HG03575 (cell line): ENCODE data around the gene NODAL.

Experiments
- ATAC-seq: cut with Tn5 transposase; IDR thresholded peaks from one replicate; pipeline ENCODE4 v1.9.1; 2021; ENCODE audit not compliant: unreplicated experiment, insufficient number of reproducible peaks, low FRiP score; ENCODE audit errors: extremely low read depth

NODAL gene

DNA sequence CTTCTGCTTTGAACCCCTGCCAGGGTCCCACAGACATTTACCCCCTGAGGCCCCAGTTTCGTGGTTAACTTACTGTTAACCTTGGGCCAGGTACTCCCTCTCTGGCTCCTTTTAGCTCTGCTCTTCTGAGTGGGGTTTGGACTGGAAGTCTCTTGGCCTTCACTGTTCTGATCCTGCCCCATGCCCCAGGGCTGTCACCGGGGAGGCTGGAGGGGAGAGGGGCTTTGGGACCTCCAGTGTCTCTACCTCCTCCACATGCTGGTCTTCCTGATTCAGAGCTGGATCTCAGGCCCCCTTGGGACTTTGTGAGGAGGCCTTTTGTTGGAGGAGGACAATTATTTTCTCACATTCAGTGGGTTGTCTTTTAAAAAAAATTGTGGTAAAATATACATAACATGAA is 24.4 kb upstream of the NODAL start:
- no peak for ATAC-seq

- no peak for ATAC-seq
Observed at GRCh38 chr10:70465278-70465677, 23.8 kb upstream of the NODAL start.

DNA sequence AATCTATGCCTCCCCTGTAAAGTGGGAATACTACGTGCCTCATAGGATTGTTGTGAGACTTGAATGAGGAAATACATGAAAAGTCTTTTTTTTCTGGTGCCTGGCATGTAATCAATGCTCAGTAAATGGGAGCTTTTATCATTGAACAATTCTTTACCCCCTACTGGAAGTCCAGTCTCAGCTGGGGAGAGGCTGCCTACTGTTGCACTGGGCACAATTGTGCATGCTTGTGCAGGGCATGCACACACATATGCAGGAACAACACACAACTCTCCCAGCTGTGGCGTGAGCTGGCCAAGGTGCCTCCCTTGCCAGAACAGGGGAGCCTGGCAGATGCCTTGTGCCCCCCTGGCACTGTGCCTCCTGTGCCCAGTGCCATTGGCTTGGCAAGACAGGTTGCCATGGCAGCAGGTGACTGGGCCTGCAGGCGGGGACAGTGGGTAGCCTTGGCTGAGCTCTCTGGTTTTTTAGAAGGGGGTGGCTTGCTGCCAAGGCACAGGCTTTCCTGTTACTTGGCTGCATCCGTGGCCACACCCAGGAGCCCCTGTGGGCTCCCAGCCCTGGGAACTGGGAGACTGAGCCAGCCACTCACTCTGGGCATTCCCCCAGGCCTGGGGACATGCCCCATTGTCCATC is 21.0 kb upstream of the NODAL start:
- no peak for ATAC-seq

DNA sequence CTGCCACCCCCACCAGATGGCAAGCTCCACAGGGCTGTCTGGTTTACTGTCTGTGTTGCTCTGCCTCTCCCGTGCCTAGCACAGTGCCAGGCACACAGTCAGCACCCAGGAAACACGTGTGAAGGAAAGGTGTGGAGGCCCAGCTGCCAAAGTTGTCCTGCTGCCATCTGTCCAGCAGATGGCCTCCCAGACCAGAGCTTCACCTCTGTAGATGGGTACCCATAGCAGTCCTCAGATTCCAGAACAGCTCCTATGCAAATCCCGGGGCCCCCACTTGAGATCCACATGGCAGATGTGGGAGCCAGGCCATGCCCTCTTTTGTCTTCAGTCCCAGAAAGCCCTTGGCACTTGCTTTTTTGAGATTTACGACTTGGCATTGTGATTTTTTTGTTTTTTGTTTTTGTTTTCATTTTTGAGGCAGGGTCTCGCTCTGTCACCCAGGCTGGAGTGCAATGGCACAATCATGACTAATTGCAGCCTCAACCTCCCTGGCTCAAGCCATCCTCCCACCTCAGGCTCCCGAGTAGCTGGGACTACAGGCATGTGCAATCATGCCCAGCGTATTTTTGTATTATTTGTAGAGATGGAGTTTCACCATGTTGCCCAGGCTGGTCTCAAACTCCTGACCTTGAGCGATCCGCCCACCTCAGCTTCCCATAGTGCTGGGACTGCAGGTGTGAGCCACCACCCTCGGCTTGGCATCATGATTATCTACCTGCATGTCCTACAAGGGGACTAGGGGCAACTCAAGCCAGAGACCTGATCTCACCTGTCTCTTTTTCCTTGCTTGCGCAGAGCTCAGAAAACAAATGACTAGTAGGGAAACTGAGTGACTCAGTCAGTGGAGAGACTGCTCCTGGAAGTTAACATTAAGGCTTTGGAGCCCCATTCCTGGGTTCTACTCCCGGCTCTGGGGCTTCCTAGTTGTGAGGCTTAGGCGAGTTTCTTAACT is 20.2 kb upstream of the NODAL start:
- ATAC-seq, result no peak

- no peak for ATAC-seq
Observed at GRCh38 chr10:70459774-70460490, 18.5 kb upstream of the NODAL start.

- ATAC-seq, result no peak
Observed at GRCh38 chr10:70459061-70459773, 17.7 kb upstream of the NODAL start.

DNA sequence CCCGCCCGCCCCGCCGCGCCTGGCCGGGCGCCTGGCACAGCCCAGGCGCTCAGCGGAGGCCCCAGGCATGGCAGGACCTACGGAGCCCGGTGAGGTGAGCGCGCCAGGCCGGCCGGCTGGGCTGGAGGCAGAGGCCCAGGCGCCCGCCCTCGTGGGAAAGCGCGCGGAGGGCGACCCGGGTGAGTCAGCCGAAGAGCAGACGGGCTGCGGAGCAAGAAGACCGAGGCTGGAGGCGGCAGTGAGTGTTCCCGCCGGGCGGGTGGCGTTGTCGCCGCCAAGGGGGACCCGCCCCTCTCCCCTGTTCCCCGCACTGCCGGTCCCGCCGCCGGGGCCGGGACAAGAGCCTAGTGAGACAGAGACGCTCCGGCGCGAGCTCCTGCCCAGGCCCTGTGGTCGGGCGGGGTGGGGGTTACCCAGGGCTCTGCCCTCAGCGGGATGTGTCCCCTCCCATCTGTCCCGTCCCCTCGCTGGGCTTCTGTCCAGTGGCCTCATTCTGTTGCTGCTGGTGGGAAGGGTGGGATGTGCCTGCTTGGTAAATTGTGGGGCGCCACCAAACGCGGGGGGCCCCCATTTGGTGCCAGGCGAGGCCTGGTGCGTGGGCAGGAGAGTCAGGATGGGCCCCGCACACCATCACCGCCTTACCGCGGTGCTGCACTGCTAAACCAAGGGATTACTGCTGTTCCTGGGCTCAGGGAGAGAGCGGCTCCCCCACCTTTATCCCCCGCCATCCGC is 17.0 kb upstream of the NODAL start:
- ATAC-seq, result no peak

- ATAC-seq, result no peak
Observed at GRCh38 chr10:70457759-70458305, 16.4 kb upstream of the NODAL start.

DNA sequence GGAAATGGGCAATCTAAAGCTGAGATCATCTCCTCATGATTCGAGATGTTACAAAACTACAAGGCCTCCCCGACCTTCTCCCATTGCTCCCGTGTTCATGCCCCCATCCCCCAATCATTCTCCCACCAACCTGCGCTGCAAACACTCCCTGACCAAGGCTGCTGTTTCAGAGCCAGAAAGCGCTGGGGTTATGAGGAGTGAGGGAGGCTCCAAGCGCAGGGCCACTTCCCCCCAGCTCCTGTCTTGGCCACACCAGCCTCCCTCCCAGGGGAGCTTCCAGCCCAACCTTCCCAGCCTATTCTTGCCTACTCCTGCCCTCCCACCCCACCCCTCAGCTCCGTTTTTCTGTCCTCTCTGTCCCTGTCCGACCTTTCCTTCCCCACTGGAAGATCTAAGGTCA is 14.7 kb upstream of the NODAL start:
- no peak for ATAC-seq

DNA sequence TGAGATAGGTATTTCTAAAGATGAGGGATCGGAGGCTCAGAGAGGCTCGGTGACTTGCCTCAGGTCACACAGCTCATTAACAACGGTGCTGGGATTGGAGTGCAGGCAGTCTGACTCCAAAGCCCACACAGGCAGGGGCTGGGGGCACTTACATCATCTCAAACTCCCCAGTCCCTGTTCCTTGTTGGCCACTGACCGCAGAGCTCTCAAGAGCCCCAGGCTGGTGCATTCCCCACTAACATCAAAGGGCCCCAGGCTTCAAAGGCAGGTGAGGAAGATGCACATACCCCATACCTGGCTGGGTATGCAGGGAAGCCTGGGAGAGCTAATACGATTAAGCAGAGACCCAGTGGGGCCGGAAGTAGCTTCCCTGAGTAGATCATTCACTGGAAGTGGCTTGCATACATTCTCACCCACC is 13.7 kb upstream of the NODAL start:
- no peak for ATAC-seq

DNA sequence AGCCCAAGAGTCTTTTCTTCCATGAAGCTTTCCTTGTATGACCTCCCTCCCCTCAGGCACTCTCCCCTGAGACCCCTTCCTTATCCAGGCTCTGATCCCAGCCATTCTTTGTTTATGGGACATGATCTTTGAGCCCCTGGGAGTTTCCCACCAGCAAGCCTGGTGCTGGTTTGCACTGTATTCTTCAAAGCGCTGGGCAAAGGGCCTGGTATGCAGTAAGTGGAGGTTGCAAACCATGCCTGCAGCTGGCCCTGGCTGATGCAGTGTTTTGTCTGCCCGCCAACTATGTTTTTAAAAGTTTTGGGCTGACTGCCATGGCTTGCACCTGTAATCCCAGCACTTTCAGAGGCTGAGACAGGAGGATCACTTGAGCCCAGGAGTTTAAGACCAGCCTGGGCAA is 6.8 kb upstream of the NODAL start:
- no peak for ATAC-seq

GRCh38 chr10:70445718-70446657 is 4.5 kb upstream of the NODAL start:
- no peak for ATAC-seq

- ATAC-seq, result no peak
Observed at GRCh38 chr10:70444744-70445143, 3.3 kb upstream of the NODAL start.

GRCh38 chr10:70442332-70442988 is 979 bp upstream of the NODAL start:
- no peak for ATAC-seq

DNA sequence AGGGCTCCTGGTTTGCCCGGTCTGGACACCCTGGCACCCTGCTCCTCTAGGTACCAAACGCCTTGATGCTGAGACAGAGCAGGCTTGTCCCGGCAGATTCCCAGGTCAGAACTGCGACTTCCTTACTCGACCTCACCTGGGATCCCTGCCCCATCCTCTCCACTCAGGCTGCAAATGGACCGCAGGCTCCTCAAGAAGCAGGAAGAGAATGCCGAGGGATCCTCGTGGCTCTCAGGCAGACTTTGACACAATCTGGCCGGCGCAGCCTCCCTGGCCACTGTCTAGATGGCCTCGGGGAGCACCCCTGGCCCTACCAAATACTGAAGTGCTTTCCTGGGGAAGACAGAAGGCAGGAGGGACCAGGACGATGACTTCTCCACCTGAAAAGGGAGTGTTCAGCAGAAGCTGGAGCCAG is 421 bp upstream of the NODAL start:
- no peak for ATAC-seq

GRCh38 chr10:70440296-70441160 is 953 bp downstream of the NODAL start:
- ATAC-seq, result no peak
